Stomach (tissue), 9 donors: ENCODE data around the gene ZDHHC11. TPM values are rescaled to one million over a fixed set of nuclear protein-coding genes. Genes with fewer than 3 reads are reported as not detected.
"Not testable (repeated sequence)": the region's sequence is repeated elsewhere in the genome, so short reads cannot be mapped to it uniquely, and the experiment has no call there.

Experiments
- DNase-seq, 2 donors: peaks; one replicate each; pipeline versions ENCODE4 v3.0.0 to v3.0.0-alpha.2; 2013 to 2019
- H3K27ac ChIP-seq, 5 donors: fragments of 200-600 bp in 4 of 5; sonication (generic) in 4 of 5; one replicate each; pipeline ENCODE4 v1.5.1; 2013 to 2019; ENCODE audit warnings: mild to moderate bottlenecking in 1 of 5, moderate library complexity in 1 of 5
- H3K27me3 ChIP-seq, 3 donors: fragments of 200-600 bp; sonication (generic); one replicate each; pipeline ENCODE4 v1.5.1; 2017 to 2019; ENCODE audit warnings: mixed run types in 1 of 3
- H3K36me3 ChIP-seq, 4 donors: fragments of 200-600 bp; sonication (generic); 1 replicate in 3 of 4; 2 replicates in 1 of 4; pipeline ENCODE4 v1.5.1; 2016 to 2019
- H3K4me1 ChIP-seq, 4 donors: fragments of 200-600 bp; sonication (generic); one replicate each; pipeline ENCODE4 v1.5.1; 2016 to 2019
- H3K4me3 ChIP-seq, 4 donors: fragments of 200-600 bp; sonication (generic) in 3 of 4; one replicate each; pipeline ENCODE4 v1.5.1; 2016 to 2019; ENCODE audit warnings: mild to moderate bottlenecking in 1 of 4
- H3K9me3 ChIP-seq, 4 donors: fragments of 200-600 bp; sonication (generic); one replicate each; pipeline ENCODE4 v1.5.1; 2016 to 2019
- CTCF ChIP-seq, 7 experiments: fragments of 450-650 bp in 4 of 7; fragments of 200-600 bp in 3 of 7; sonication (generic) in 3 of 7; IDR thresholded peaks; one replicate each; pipeline ENCODE4 v1.5.1; 2016 to 2019; ENCODE audit warnings: antibody characterized with exemption in 7 of 7, control low read depth in 2 of 7, mild to moderate bottlenecking in 1 of 7
- EP300 ChIP-seq: sonication (generic); formaldehyde crosslinking; IDR thresholded peaks from one replicate; pipeline ENCODE4 v1.6.1; 2017; ENCODE audit warnings: antibody characterized with exemption
- POLR2A ChIP-seq, 4 donors: fragments of 450-650 bp; IDR thresholded peaks; one replicate each; pipeline ENCODE4 v1.6.1; 2016; ENCODE audit warnings: antibody characterized with exemption in 4 of 4, control low read depth in 2 of 4, mild to moderate bottlenecking in 1 of 4, moderate library complexity in 1 of 4
- POLR2AphosphoS5 ChIP-seq, 3 donors: sonication (generic); formaldehyde crosslinking; IDR thresholded peaks; one replicate each; pipeline ENCODE4 v1.6.1; 2016; ENCODE audit warnings: antibody characterized with exemption in 3 of 3
- WGBS, 5 donors: extraction: QIAGEN DNeasy Blood & Tissue Kit in 3 of 5; methylation state at CpG; one replicate each; pipeline versions ENCODE4 v1.1.5 to v1.1.7; 2013 to 2018; 5-methylcytosine and 5-hydroxymethylcytosine counted together
- intact Hi-C: fragments of 100-400 bp; cut with DNase I; formaldehyde crosslinking; loops from one replicate; pipeline ENCODE4 v1.15.1; 2023; ENCODE audit warnings: low total_unique reads
- polyA plus RNA-seq, 3 donors: library from polyadenylated mRNA; stranded (reverse); fragments of 200-250 nt; gene quantifications; one replicate each; pipeline ENCODE4 v1.2.3, GENCODE V29; 2013
- total RNA-seq, 5 donors: library from RNA; depleted of rRNA; stranded (reverse); fragments of >200 nt; gene quantifications; one replicate each; pipeline versions ENCODE4 v1.1.0 to v1.2.3, GENCODE V29; 2014 to 2016
- donor health status: healthy with polysubstance abuse.
- donor health status: Bipolar disorder and iron deficiency.
- donor health status: healthy.

Gene ZDHHC11
- total and polyA plus RNA-seq, 8 donors, result 1.6 to 35.2 (median 8.3) TPM

- peak in 1 of 2 donors; percentile 28 for DNase-seq
- Histone ChIP-seq H3K4me3 (no peak overlapping the region), H3K27ac (no peak overlapping the region), H3K9me3 (no peaks in the 10 kb centered on the region), H3K27me3 (no peaks in the 10 kb centered on the region), H3K4me1 (no peaks in the 10 kb centered on the region), H3K36me3 (peaks cover 0 to 24% (median 0%) of the 10 kb centered on the region in 4 donors)
- WGBS, 5 donors, result 76 to 87% (median 82%) methylated on average over 8 to 12 of the region's 12 CpGs
- intact Hi-C loops, result no loop called here
- TF ChIP-seq POLR2AphosphoS5 (IDR thresholded peaks at IDR 0.05) (no peak), POLR2A (IDR thresholded peaks at IDR 0.05) (no peak), EP300 (no peak), CTCF (IDR thresholded peaks at IDR 0.05) (no peak)
These were observed 77.1 kb downstream of the ZDHHC11 start for GRCh38 chr5:773517-774264.

GRCh38 chr5:772931-773330 lies 77.9 kb downstream of the ZDHHC11 start:
- H3K4me3 ChIP-seq, H3K27me3 ChIP-seq, H3K4me1 ChIP-seq, H3K27ac ChIP-seq, H3K9me3 ChIP-seq, intact Hi-C loops: not testable (repeated sequence)
- DNase-seq, result peak in 1 of 2 donors; percentile 13
- H3K36me3 ChIP-seq, result peaks cover 0 to 24% (median 0%) of the 10 kb centered on the region in 4 donors
- 80 to 90% (median 86%) methylated on average over 13 of the region's 13 CpGs for WGBS, 5 donors

- DNase-seq, H3K27ac ChIP-seq, H3K4me3 ChIP-seq, intact Hi-C loops, H3K27me3 ChIP-seq, H3K4me1 ChIP-seq, H3K9me3 ChIP-seq: not testable (repeated sequence)
- 60 to 86% (median 76%) methylated on average over 1 to 10 of the region's 14 CpGs; no CpG with 5 or more reads in 1 of the 5 donors for WGBS, 5 donors
- H3K36me3 ChIP-seq, result peaks cover 0 to 24% (median 0%) of the 10 kb centered on the region in 4 donors
These were observed 78.3 kb downstream of the ZDHHC11 start for GRCh38 chr5:772547-772890.

GRCh38 chr5:771841-772546 lies 78.8 kb downstream of the ZDHHC11 start:
- H3K27ac ChIP-seq, H3K4me1 ChIP-seq, H3K27me3 ChIP-seq, H3K4me3 ChIP-seq, H3K9me3 ChIP-seq, intact Hi-C loops, DNase-seq: not testable (repeated sequence)
- H3K36me3 ChIP-seq, result peaks cover 0 to 24% (median 1%) of the 10 kb centered on the region in 4 donors
- 64 to 82% (median 75%) methylated on average over 7 to 18 of the region's 31 CpGs for WGBS, 5 donors

- H3K4me3 ChIP-seq, H3K4me1 ChIP-seq, intact Hi-C loops, DNase-seq, H3K27ac ChIP-seq, H3K9me3 ChIP-seq, H3K27me3 ChIP-seq: not testable (repeated sequence)
- WGBS, 5 donors, result 81 to 91% (median 84%) methylated on average over 16 to 19 of the region's 19 CpGs
- H3K36me3 ChIP-seq, result peaks cover 0 to 24% (median 4%) of the 10 kb centered on the region in 4 donors
These were observed 79.6 kb downstream of the ZDHHC11 start for GRCh38 chr5:771087-771781.

- DNase-seq, H3K9me3 ChIP-seq, H3K27me3 ChIP-seq, intact Hi-C loops, H3K4me1 ChIP-seq, H3K4me3 ChIP-seq, H3K27ac ChIP-seq: not testable (repeated sequence)
- H3K36me3 ChIP-seq, result peaks cover 0 to 24% (median 7%) of the 10 kb centered on the region in 4 donors
- 90 to 95% (median 92%) methylated on average over 6 to 9 of the region's 10 CpGs for WGBS, 5 donors
These were observed 80.2 kb downstream of the ZDHHC11 start for GRCh38 chr5:770585-770984.

GRCh38 chr5:769485-770145 lies 81.2 kb downstream of the ZDHHC11 start:
- H3K4me1 ChIP-seq, H3K4me3 ChIP-seq, DNase-seq, intact Hi-C loops, H3K9me3 ChIP-seq, H3K27me3 ChIP-seq, H3K27ac ChIP-seq: not testable (repeated sequence)
- 92 to 96% (median 93%) methylated on average over 28 to 29 of the region's 29 CpGs for WGBS, 5 donors
- H3K36me3 ChIP-seq, result peaks cover 0 to 23% (median 7%) of the 10 kb centered on the region in 4 donors
